ENCODE results near the gene CHRM5.
A peak's percentile ranks its signal among the peaks of the same experiment; 100 is the strongest.

GRCh38 chr15:33994005-33994615, 25.8 kb downstream of the CHRM5 start:
- TF ChIP-seq FOS (IDR thresholded peaks at IDR 0.05; ENCODE audit: extremely low read depth, insufficient read length): no peak
- no peak for TF ChIP-seq PML (IDR thresholded peaks at IDR 0.05; ENCODE audit: low read length)
- TF ChIP-seq CTCF (IDR thresholded peaks at IDR 0.05 in 2 of 3, conservative IDR thresholded peaks at IDR 0.05 in 1 of 3; ENCODE audit: insufficient read depth in 2 of 3, low read depth in 1 of 3, low read length in 3 of 3): peak; percentile 62 to 64 (median 64)
- no peak for TF ChIP-seq NFE2 (IDR thresholded peaks at IDR 0.05; ENCODE audit: low read depth)
- no peak for TF ChIP-seq PKNOX1 (IDR thresholded peaks at IDR 0.05)
- no peak for TF ChIP-seq KDM5B (IDR thresholded peaks at IDR 0.05; ENCODE audit: insufficient replicate concordance, low read depth, low read length)
- TF ChIP-seq JUN (IDR thresholded peaks at IDR 0.05; ENCODE audit: borderline replicate concordance, low read depth, low read length): no peak
- TF ChIP-seq JUN (CRISPR knock-in tag; IDR thresholded peaks at IDR 0.05; ENCODE audit: borderline replicate concordance): no peak
- TF ChIP-seq NCOA4 (IDR thresholded peaks at IDR 0.05; ENCODE audit: partially characterized antibody): no peak

Data from K562 (cell line).